Measurements from ENCODE around the gene NR1D1.
A peak's percentile ranks its signal among the peaks of the same experiment; 100 is the strongest.

The NR1D1 gene

GRCh38 chr17:40139566-40140058, 39.2 kb upstream of the NR1D1 start:
- peak; percentile 8 for ATAC-seq
- TF ChIP-seq ZFP30 (CRISPR knock-in tag; IDR thresholded peaks at IDR 0.05): no peak
- TF ChIP-seq ZNF8 (CRISPR knock-in tag; IDR thresholded peaks at IDR 0.05): no peak
- TF ChIP-seq SNAI2 (CRISPR knock-in tag; IDR thresholded peaks at IDR 0.05): no peak
- no peak for TF ChIP-seq CSDC2 (CRISPR knock-in tag; IDR thresholded peaks at IDR 0.05)
- TF ChIP-seq RARB (CRISPR knock-in tag; IDR thresholded peaks at IDR 0.05): no peak
- TF ChIP-seq CREB5 (CRISPR knock-in tag; IDR thresholded peaks at IDR 0.05; ENCODE audit: low read depth): no peak
- no peak for TF ChIP-seq ZNF70 (CRISPR knock-in tag; IDR thresholded peaks at IDR 0.05)
- no peak for TF ChIP-seq POU6F1 (CRISPR knock-in tag; IDR thresholded peaks at IDR 0.05; ENCODE audit: borderline replicate concordance, low read depth)
- TF ChIP-seq ZFP3 (CRISPR knock-in tag; IDR thresholded peaks at IDR 0.05): no peak
- no peak for TF ChIP-seq TOX (CRISPR knock-in tag; IDR thresholded peaks at IDR 0.05; ENCODE audit: borderline replicate concordance)
- TF ChIP-seq ZNF565 (CRISPR knock-in tag; conservative IDR thresholded peaks at IDR 0.05; ENCODE audit: low read depth): no peak
- TF ChIP-seq ISL1 (CRISPR knock-in tag; IDR thresholded peaks at IDR 0.05): no peak
- TF ChIP-seq PATZ1 (CRISPR knock-in tag; IDR thresholded peaks at IDR 0.05; ENCODE audit: borderline replicate concordance): no peak
- no peak for TF ChIP-seq TSHZ2 (CRISPR knock-in tag; IDR thresholded peaks at IDR 0.05)
- TF ChIP-seq CSRNP3 (CRISPR knock-in tag; IDR thresholded peaks at IDR 0.05): no peak
- TF ChIP-seq GLIS3 (CRISPR knock-in tag; IDR thresholded peaks at IDR 0.05): no peak
- no peak for TF ChIP-seq ESRRG (CRISPR knock-in tag; IDR thresholded peaks at IDR 0.05)
- TF ChIP-seq BACH2 (CRISPR knock-in tag; IDR thresholded peaks at IDR 0.05; ENCODE audit: borderline replicate concordance): no peak
- no peak for TF ChIP-seq ZC3H10 (CRISPR knock-in tag; IDR thresholded peaks at IDR 0.05)

GRCh38 chr17:40135817-40136216, 35.4 kb upstream of the NR1D1 start:
- no peak for ATAC-seq
- TF ChIP-seq ISL1 (CRISPR knock-in tag; IDR thresholded peaks at IDR 0.05) (no peak), ZNF8 (CRISPR knock-in tag; IDR thresholded peaks at IDR 0.05) (no peak), OSR1 (CRISPR knock-in tag; IDR thresholded peaks at IDR 0.05) (no peak), CSDC2 (CRISPR knock-in tag; IDR thresholded peaks at IDR 0.05) (no peak), PPARA (CRISPR knock-in tag; IDR thresholded peaks at IDR 0.05; ENCODE audit: borderline replicate concordance) (no peak), ESRRG (CRISPR knock-in tag; IDR thresholded peaks at IDR 0.05) (no peak), ZNF70 (CRISPR knock-in tag; IDR thresholded peaks at IDR 0.05) (no peak), SNAI2 (CRISPR knock-in tag; IDR thresholded peaks at IDR 0.05) (no peak), ZC3H10 (CRISPR knock-in tag; IDR thresholded peaks at IDR 0.05) (no peak), BACH2 (CRISPR knock-in tag; IDR thresholded peaks at IDR 0.05; ENCODE audit: borderline replicate concordance) (no peak), ARNTL (CRISPR knock-in tag; IDR thresholded peaks at IDR 0.05; ENCODE audit: borderline replicate concordance, low read depth) (no peak), POU6F1 (CRISPR knock-in tag; IDR thresholded peaks at IDR 0.05; ENCODE audit: borderline replicate concordance, low read depth) (no peak), CREB5 (CRISPR knock-in tag; IDR thresholded peaks at IDR 0.05; ENCODE audit: low read depth) (no peak), RARB (CRISPR knock-in tag; IDR thresholded peaks at IDR 0.05) (no peak), TOX (CRISPR knock-in tag; IDR thresholded peaks at IDR 0.05; ENCODE audit: borderline replicate concordance) (no peak), ZNF565 (CRISPR knock-in tag; conservative IDR thresholded peaks at IDR 0.05; ENCODE audit: low read depth) (no peak), GLIS3 (CRISPR knock-in tag; IDR thresholded peaks at IDR 0.05) (no peak)
